Fibroblast of pulmonary artery (primary cell): ENCODE measurements around the gene MRPS23.

Source experiments
- DNase-seq: peaks from one replicate; pipeline ENCODE4 v3.0.0-alpha.2; 2010; ENCODE audit warnings: low read depth
- H3K4me3 ChIP-seq: replicated peaks from 2 replicates; pipeline ENCODE4 v1.5.1; 2011; ENCODE audit warnings: low read depth, mild to moderate bottlenecking, control low read depth, low read length, moderate library complexity
- TF ChIP-seq, protein P1 (sequence below): IDR thresholded peaks from 2 replicates; pipeline ENCODE4 v1.5.1; 2011; ENCODE audit warnings: mild to moderate bottlenecking, control low read depth, low read length, inconsistent platforms; ENCODE audit errors: missing control alignments

Gene MRPS23

DNA sequence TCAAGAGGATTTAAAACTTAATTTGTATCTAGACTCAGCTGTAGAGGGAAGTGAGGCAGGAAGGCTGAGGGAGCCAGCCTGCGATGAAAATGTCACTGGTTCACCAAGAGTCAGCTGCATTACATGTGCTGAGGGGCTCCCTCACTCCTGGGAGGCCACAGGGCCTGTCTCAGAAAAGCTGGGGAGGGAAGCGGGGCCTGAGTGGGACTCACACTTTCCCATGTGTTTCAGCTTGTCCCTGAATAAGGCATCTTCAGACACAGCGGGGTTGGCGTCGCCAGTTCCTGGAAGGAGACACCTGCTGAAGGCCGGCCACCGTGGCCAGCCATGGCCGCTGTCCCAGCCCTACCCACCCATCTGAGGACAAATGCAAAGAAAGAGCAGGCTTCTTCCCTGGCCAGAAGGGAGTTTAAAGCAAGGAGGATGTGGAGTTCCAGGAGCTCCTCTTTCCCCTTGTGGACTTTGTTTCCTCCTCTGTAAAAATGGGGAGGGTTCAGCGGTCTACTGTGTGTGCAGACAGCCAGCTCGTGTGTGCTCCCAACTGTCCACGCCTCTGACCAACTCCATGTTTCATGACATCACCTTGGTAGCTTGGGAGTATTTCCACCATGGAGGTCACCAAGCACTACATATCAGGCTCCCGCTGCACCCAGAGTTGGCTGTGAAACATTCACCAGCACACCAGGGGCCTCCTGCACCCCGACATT lies 19.2 kb upstream of the MRPS23 start:
- TF ChIP-seq, protein P1, sequence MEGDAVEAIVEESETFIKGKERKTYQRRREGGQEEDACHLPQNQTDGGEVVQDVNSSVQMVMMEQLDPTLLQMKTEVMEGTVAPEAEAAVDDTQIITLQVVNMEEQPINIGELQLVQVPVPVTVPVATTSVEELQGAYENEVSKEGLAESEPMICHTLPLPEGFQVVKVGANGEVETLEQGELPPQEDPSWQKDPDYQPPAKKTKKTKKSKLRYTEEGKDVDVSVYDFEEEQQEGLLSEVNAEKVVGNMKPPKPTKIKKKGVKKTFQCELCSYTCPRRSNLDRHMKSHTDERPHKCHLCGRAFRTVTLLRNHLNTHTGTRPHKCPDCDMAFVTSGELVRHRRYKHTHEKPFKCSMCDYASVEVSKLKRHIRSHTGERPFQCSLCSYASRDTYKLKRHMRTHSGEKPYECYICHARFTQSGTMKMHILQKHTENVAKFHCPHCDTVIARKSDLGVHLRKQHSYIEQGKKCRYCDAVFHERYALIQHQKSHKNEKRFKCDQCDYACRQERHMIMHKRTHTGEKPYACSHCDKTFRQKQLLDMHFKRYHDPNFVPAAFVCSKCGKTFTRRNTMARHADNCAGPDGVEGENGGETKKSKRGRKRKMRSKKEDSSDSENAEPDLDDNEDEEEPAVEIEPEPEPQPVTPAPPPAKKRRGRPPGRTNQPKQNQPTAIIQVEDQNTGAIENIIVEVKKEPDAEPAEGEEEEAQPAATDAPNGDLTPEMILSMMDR: no peak
- H3K4me3 ChIP-seq: no peak overlapping the region
- no peak for DNase-seq

DNA sequence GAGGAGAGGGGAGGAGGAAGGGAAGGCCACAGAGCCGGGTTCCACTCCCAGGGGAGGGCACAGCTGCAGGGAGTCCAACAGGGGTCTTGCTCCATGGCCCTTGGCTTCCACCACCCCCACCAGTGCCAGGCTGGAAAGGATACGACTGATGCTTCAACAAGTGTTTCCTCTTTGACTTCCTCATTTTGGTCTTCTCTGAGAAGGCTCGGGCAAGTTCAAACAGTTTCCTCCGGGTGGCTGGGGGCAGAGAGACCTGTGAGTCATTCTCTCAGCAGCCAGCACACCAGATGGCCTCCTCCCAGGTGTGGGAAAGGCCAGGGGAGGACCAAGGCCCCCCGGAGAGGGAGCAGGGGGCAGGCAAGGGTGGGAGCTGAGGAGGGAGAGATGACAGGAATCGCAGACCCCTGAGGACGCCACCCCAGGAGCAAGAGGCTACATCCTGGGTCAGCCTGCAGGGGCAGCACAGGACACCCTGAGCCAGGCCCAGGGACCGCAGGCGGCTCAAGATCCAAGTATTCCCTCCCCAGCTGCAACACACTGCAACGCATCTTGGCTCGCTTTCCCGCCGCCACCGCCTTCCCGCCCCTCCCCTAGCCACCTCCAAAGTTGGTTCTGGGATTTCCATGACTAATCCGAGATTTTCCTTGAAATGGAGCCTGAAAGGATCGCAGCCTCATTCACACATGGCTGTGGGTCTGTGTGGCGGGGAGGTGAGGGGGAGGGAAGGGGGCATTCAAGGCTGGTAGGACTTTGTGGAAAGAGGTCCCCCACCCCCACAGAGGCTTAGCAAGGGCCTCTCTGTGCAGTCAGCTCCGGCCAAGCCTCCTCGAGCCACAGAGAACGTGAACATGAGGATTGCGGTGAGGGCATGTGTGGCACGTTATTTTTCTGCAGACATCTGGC lies 18.4 kb upstream of the MRPS23 start:
- TF ChIP-seq, protein P1: peak; percentile 53
- DNase-seq: peak; percentile 85
- no peak overlapping the region for H3K4me3 ChIP-seq

DNA sequence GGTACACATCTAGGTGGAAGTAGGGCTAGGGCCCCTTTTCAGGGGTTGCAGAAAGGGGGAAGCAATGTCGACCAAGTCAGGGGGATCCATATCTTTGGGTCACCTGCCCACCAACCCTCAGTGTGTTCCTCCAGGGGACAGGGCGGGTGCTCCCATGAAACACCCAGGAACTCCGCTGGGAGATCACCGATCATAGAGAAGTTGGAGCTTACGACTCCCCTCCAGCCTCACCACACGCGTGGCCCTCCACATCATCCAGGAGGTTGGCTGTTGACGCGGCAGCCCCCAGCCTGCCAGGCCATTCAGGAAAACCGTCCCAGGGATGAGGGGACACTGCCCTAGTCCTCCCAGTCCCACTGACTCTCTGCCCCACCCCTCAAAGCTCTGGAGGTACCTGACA lies 17.3 kb upstream of the MRPS23 start:
- TF ChIP-seq, protein P1: no peak
- no peak overlapping the region for H3K4me3 ChIP-seq
- DNase-seq: no peak

DNA sequence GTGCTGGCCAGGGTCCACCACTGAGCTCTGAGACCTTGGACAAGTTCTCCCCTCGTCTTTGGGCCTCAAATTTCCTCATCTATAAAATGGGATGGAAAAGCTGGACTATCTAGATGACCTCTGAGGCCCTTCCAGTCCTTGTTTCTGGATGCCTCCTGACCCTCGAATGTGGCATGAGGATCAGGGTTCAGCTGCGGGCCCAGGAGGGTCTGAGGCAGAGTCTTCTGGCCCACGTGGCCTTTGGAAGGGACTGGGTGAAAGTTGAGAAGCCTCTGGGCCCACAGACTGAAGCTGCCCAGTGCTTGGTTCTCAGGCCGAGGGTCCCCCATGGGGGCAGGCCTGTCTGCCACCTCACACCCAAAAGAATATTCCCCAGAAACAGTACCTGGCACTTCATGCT lies 16.9 kb upstream of the MRPS23 start:
- TF ChIP-seq, protein P1: no peak
- DNase-seq: no peak
- H3K4me3 ChIP-seq: no peak overlapping the region

DNA sequence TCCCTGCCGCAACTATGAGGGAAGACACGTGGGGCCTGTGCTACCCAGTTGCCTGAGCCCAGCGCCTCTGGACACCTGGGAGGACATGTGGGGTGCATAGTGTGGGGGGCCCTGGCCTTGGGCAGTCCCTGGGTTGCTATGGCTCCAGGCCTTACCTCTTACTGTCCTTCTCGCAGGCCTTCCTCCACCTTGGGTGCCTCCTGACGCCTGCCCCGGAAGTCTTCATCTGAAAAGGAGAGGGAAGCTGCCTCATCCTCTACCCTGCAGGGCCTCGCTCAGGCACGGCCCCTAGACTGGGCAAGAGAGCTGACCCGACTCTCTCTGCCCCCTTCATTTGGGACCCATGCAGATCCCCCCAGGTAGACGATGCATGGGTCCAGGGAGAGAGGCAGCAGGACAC lies 16.5 kb upstream of the MRPS23 start:
- TF ChIP-seq, protein P1: no peak

DNA sequence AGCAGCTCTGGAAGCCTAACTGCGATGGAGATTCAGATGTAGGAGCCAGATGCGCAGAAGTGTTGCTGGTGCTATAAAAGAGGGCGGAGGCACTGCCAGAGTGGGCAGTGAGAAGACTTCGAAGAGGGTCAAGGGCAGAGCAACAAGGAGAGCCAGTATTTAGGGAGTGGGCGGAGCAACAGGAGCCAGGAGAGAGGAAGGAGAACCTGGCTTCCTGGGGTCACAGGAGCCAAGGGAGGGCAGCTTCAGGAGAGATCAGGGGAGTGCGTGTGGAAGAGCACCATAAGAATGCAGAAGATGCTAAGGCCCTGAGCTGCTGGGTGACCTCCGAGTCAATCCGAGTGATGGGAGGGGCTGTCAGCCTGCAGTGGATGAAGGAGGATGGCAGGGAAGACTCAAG lies 14.4 kb upstream of the MRPS23 start:
- TF ChIP-seq, protein P1: no peak
- DNase-seq: no peak
- H3K4me3 ChIP-seq: no peak overlapping the region

More for the DNA sequence above, 16.5 kb upstream of the MRPS23 start:
- no peak overlapping the region for H3K4me3 ChIP-seq
- DNase-seq: no peak
